GM18511 (cell line): ENCODE results near the gene AMH.

Experiments used
- ATAC-seq: cut with Tn5 transposase; IDR thresholded peaks from one replicate; pipeline ENCODE4 v1.9.1; 2021; ENCODE audit warnings: mild to moderate bottlenecking, moderate library complexity; ENCODE audit not compliant: unreplicated experiment

The AMH gene

GRCh38 chr19:2283835-2284507 lies 34.8 kb downstream of the AMH start:
- ATAC-seq: no peak

- no peak for ATAC-seq
These were observed 37.4 kb downstream of the AMH start for GRCh38 chr19:2286402-2287140.

DNA sequence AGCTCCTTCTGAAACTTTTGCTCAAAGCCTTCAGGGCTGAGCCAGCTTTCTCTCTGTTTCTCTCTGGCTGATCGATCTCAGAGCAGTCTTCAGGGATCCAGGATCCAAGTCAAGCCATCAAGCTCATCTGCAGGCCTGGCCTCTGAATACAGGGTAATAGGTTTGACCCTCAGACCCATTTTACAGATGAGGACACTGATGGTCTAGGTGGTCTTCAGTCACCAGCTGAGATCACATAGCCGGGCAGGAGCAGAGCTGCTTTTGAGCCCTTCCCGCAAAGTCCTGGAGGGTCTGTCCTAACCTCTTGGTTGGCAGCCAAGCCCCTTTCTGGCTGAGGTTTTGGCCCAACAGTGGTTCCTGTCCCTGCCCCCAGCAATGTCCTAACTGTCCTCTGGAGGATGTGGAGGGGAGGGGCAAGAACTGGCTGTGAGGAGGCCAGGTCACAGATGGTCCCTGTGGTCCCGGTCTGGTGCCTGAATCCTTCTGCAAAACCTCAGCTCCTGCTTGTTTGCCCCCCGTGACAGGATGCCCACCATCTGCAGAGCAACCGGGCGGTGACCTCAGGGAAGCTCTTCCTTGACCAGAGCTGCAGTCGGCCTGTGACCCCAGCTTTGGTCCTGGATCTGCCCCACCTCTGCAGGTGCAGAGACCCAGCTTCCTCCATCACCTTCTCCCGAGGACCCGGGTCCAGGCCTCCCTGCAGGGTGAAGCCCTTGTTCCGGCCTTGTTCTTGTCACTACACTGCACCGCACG lies 38.6 kb downstream of the AMH start:
- ATAC-seq: no peak

DNA sequence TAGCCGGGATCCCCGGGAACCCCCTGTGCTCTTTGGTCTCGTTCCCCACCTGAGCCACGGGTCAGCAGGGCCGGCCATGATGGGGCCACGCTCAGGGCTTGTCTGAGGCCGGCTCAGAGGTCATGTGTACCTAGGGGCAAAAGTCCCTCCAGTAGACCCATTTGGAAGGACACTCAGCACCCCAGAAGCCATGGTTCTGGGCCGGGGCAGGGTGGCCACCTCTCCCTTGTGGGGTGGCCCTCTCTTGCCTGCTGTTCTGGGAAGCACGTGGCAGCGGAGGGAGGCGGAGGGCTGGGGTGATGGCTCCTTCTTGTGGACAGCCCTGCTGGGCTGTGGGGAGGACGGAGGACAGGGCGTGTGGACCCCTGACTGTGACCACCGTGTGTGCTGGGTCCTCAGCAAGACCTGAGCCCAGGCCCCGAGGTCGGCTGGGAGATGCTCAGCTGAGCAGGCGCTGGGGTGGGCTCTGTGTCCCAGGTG lies 39.3 kb downstream of the AMH start:
- ATAC-seq: no peak

DNA sequence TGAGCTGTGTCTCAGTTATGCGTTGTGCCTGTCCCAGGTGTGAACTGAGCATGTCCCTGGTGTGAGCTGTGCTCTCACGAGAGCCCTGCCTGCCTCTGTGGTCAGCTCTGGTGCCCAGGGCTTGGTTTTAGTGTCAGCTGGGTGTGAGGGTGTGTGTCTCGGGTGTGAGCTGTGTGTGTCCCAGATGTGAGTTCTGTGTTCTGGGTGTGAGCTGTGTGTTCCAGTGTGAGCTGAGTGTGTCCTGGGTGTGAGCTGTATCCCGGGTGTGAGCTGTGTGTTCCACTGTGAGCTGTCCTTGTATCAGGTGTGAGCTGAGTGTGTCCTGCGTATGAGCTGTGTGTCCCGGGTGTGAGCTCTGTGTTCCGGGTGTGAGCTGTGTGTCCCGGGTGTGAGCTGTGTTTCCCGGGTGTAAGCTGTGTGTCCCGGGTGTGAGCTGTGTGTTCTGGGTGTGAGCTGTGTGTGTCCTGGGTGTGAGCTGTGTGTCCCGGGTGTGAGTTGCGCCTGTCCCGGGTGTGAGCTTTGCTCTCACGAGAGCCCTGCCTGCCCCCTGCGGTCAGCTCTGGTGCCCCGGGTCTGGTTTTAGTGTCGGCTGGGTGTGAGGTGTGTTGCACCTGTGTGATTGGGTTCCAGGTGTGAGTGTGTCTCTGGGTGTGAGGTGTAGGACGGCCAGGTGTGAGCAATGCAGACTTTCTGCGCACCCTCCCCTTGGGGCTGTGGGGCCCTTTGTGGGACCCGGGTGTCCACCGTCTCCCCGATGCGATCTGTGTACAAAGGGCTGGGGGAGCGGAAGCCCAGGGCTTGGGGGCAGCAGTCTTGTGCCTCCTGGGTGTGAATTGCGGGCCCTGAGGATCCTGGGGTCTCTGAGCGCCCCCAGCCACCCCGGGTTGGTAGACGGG lies 39.9 kb downstream of the AMH start:
- peak; percentile 24 for ATAC-seq

- ATAC-seq: peak; percentile 49
These were observed 40.8 kb downstream of the AMH start for GRCh38 chr19:2289714-2290435.

GRCh38 chr19:2290441-2291184 lies 41.5 kb downstream of the AMH start:
- no peak for ATAC-seq

- ATAC-seq: no peak
These were observed 42.1 kb downstream of the AMH start for GRCh38 chr19:2291185-2291751.

- no peak for ATAC-seq
These were observed 45.7 kb downstream of the AMH start for GRCh38 chr19:2294687-2295335.

- no peak for ATAC-seq
These were observed 47.0 kb downstream of the AMH start for GRCh38 chr19:2296141-2296540.

DNA sequence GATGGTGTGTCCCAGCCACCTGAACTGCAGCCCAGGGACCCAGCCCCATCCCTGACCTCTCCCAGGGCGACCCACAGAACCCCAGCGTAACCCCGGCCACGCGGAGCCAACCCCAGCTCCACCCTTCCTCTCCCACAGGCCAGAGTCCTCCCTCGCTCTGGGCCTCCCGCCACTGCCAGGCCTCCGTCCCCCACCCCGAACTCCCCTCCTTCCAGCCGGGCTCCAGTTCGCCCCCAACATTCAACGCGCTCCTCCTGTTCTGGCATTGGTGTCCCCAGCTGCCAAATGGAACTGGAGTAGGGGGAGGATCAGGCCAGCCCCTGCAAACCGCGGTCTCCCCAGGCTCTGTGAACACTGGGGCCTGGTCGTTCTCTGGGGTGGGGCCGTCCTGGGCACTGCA lies 51.4 kb downstream of the AMH start:
- no peak for ATAC-seq
